Stimulated activated naive CD4-positive, alpha-beta T cell treated with Interleukin-2 at 50 U/mL for 16 hours (primary cell): ENCODE measurements around the gene EDIL3.
"Not testable (repeated sequence)": the region's sequence is repeated elsewhere in the genome, so short reads cannot be mapped to it uniquely, and the experiment has no call there.

Experiments used
- DNase-seq: peaks from one replicate; lab custom pipeline; 2025; lab: John Stamatoyannopoulos, UW

EDIL3 gene

GRCh38 chr5:84059672-84060071 lies 325.0 kb downstream of the EDIL3 start:
- DNase-seq = no peak

GRCh38 chr5:84058561-84058960 lies 326.1 kb downstream of the EDIL3 start:
- DNase-seq = no peak

- DNase-seq = no peak
These were observed 327.5 kb downstream of the EDIL3 start for GRCh38 chr5:84057211-84057610.

GRCh38 chr5:84045964-84046363 lies 338.7 kb downstream of the EDIL3 start:
- DNase-seq = no peak

DNA sequence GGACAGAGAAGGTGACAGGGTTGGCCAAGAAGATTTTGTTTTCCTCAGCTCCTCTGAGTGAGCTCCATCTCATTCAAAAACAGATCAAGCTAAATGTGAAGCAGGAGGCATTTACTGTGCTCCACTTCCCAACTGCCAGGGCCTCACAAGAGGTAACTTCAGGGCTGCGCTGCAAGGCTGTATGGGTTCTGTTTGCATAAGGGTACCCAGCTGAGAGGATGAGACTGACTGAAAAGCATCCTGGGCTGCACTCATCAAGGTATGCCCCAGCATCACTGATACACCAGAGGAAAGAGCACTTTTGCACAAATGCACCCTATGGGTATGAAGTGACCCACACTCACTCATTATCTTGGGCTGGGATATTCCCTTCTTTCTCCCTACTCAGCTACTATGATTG lies 347.8 kb downstream of the EDIL3 start:
- DNase-seq = no peak

GRCh38 chr5:84032324-84032723 lies 352.4 kb downstream of the EDIL3 start:
- DNase-seq = no peak

GRCh38 chr5:84028093-84028492 lies 356.6 kb downstream of the EDIL3 start:
- DNase-seq = no peak

DNA sequence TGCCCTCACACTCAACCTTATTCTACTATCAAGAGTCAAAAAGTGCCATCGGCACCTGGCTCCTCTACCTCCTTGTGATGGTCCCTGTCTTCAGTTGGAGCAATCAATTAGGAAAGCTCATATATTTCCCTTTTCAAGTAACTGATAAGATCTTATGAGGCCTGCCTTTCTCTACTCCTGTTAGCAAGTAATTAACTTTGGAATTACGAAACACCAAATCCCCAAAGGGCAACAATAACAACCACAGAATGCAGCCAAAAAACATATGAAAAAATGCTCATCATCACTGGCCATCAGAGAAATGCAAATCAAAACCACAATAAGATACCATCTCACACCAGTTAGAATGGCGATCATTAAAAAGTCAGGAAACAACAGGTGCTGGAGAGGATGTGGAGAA lies 366.2 kb downstream of the EDIL3 start:
- DNase-seq = not testable (repeated sequence)

- DNase-seq = no peak
These were observed 367.0 kb downstream of the EDIL3 start for GRCh38 chr5:84017523-84018172.

DNA sequence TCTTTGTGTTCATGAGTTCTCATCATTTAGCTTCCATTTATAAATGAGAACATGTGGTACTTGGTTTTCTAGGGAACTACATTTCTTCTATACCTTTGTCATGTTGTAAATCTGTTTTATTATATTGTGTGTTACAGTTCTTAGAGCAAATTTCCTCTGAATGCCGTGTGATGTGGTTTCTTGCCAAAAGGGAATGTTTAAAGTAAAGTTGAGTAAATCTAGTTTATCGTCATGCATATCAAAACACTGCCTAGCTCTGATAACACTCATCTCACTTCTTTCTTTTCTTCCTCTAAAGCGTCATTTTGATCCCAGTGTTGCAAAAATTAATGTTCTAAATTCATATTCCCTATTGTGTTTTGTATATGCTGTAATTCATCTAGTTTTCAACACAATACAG lies 368.6 kb downstream of the EDIL3 start:
- no peak for DNase-seq

GRCh38 chr5:84014966-84015365 lies 369.7 kb downstream of the EDIL3 start:
- no peak for DNase-seq

GRCh38 chr5:83993803-83994202 lies 390.9 kb downstream of the EDIL3 start:
- DNase-seq = no peak

DNA sequence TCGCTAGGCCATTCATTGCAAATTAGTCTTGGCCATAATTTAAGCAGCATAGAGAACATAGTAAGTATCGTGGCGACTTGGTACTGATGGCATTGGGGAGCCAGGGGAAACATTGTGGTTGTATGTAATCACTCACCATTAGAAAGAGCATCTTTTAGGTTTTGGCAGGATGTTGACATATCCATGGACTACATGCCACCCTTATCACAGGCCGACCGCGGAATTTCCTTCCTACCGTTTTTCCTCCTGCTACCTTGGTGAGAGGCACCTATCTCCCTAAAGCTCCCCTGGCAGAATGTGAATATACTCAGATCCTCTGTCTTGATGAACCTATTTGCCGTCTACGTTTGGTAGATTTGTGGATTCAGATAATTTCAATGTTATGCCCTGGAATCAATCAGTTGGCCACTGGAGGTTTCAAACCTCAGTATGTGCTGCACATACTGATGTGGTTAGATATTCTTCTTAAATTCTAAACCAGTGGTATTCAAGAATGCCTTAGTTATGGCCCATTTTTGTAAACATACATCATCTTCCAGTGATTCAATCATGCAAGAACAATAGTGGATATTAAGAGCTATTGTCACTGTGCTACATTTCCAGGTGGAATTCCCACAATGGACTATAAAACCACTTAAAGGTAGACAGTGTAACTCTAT lies 393.0 kb downstream of the EDIL3 start:
- DNase-seq = no peak

DNA sequence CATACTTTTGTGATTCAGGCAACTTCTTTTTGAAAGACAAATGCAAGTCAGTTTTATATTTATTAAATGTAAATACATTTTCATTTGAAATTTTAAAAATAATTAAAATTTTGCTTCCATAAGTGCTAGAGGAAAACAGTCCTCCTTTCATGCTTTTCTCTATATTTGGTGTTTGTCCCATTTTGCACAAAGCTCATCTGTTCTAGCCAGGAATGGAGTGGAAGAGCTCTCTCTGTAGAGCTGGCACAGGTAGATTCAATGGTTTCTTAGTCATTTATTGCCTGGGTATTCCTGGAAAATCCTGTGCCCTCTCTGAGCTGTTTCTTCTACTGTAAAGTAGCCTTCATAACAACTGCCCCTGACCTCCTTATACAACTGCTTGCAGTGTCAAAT lies 396.4 kb downstream of the EDIL3 start:
- no peak for DNase-seq

DNA sequence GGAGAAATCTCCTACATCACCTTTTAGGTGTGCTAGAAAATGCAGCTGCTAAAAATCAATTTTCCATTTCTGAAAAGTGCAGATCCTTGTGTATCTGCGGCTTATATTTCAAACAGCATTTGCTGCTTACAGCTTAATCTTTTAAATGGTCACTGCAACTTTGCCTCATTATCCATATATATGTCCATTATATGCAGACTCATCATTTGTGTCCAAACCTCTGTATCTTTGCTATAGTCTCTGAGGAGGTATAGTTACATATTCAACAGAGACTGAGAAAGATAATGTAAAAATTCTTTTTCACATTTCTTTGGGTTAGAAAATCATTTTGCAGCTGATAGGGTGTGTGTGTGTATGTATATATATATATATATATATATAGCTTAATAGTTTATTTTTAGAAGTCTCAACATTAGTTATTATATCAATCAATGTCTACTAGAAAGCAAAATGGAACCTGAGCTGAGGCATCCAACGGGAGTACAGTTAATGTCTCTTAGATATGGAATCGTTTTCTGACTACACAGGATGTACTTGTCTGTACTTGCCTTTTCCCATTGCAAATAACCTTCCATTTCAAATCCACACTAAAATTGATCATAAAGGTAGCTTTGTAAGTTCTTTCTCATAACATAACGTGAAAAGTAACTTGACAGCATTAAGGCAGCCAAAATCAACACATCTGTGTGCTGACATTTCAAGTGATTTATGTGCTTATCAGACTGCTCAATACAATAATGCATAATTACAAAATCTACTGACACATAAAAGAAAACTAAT lies 397.0 kb downstream of the EDIL3 start:
- DNase-seq = no peak

DNA sequence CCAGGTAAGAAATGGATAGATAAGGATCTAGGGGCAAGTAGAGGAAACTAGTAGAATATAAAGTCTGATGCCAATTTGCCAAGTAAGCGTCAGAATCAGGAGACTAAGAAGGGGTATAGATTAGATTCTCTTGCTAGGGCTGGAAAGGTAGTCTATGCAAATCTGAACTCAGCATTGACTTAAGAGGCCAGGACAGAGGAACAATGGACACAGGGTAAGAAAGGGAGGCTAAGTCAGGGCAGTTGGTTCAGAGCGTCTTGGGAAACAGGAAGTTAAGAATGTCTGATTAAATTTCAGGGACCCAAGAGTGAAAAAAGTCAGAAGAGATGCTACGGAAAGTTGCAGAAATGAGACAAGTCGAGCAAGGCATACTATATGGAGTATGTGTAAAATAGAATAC lies 400.8 kb downstream of the EDIL3 start:
- DNase-seq = no peak

- no peak for DNase-seq
These were observed 410.5 kb downstream of the EDIL3 start for GRCh38 chr5:83973925-83974815.

- no peak for DNase-seq
These were observed 411.8 kb downstream of the EDIL3 start for GRCh38 chr5:83972909-83973308.

DNA sequence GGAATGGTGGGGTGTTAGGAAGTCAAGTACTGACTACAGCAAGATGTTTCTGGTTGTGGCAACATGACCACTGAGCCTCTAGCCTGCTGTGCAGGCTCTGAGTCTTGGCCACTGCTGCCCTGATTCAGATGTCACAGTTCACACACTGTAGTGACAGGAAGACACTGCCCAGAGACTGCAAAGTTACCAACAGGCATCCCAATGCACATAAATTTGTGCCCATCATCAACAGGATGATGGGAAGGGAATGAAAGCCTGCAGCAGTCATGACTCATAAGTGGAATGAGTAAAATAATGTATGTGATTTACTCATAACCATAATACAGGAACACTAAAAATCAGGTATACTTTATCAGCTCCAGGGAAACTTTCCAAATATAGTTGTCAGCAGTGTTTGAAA lies 412.4 kb downstream of the EDIL3 start:
- DNase-seq = no peak

DNA sequence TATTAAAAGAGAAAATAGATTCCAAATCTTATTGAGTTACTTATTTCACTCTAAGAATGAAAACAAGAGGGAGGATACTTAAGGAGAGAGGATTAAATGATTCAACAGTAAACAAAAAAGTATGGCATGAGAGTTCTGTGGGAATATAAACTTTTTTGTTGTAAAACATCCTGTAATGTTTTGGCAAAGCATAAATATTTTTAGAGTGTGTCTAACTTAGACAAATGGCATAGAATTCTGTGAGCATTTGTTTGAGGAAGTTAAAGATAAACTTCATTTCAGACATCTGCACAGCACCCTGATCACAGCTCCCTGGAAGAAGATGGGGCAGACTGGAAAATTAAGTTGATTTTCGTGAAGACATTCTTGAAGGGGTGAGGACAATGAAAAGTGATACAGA lies 417.3 kb downstream of the EDIL3 start:
- no peak for DNase-seq

GRCh38 chr5:83965441-83965840 lies 419.2 kb downstream of the EDIL3 start:
- DNase-seq = no peak

GRCh38 chr5:83964271-83964670 lies 420.4 kb downstream of the EDIL3 start:
- no peak for DNase-seq
